ENCODE data around the gene SORT1.
"Not testable (repeated sequence)": the region's sequence is repeated elsewhere in the genome, so short reads cannot be mapped to it uniquely, and the experiment has no call there.

SORT1 gene

GRCh38 chr1:109379422-109379821 is 18.3 kb downstream of the SORT1 start:
- no peak for DNase-seq

DNA sequence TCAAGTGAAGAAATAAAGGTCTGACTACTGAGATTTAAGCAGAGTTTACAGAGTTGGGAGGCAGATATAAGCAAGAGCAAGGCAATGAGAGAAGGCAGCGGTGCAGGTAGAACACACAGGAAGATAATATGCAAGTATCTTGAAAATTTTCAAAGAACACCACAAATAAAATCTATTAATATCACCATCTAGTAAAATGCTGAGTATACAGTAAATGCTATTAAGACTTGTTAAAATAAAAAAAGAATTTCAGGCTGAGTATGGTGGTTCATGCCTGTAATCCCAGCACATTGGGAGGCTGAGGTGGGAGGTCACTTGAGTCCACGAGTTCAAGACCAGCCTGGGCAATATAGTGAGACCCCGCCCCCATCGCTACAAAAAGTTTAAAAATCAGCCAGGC is 20.0 kb downstream of the SORT1 start:
- no peak for DNase-seq

- DNase-seq = not testable (repeated sequence)
Measured at GRCh38 chr1:109373696-109374095, 24.0 kb downstream of the SORT1 start.

GRCh38 chr1:109373126-109373525 is 24.6 kb downstream of the SORT1 start:
- no peak for DNase-seq

- no peak for DNase-seq
Measured at GRCh38 chr1:109372281-109372680, 25.4 kb downstream of the SORT1 start.

DNA sequence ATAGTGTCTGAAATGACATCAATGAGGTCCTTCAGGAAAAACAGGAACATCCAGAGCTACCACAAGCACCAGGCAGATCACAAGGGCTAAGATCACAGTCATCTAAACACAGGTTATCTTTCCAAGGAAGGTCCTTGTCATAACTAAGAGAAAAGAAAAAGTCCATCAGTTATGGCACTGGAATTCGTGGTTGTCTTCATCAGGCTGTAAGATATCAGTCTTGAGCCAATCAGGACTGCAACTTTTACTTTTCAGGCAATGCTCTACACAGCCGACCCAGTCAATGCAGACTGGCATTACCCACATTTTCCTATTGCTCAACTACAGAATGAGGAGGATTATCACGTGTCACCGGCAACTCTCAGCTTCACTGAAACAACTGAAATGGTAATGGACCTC is 26.4 kb downstream of the SORT1 start:
- DNase-seq = no peak

DNA sequence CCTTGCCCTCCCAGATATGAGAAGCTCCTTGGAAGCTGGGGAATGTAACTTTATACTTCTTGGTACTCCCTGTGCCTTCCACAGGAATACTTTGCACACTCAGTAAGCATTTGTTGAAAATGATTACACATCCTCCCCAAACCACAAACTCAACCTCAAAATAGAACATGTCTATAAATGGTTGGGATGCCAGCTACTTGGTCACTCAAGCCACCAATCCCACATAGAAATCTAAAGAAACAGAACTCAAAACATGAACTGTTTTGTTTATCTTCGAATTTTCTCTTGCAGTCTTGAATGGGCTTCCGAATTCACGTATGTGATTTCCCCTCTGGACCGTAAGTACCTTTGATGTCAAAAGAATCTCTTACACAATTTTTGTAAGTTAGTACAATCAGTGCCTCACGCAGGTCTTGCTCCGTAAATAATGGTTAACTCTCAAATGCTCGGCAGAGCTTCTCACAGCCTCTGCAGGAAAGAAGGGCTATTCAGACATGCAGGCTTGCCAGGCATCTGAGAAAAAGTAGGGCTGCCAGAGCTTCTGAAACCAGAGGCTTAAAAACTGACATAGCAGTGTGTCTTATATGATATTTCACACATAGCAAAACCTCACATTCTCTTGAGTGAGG is 26.9 kb downstream of the SORT1 start:
- no peak for DNase-seq

- DNase-seq = no peak
Measured at GRCh38 chr1:109369167-109369746, 28.5 kb downstream of the SORT1 start.

GRCh38 chr1:109368464-109368863 is 29.3 kb downstream of the SORT1 start:
- DNase-seq = no peak

GRCh38 chr1:109367626-109368025 is 30.1 kb downstream of the SORT1 start:
- DNase-seq = no peak

GRCh38 chr1:109365642-109366204 is 32.0 kb downstream of the SORT1 start:
- no peak for DNase-seq

GRCh38 chr1:109361649-109362048 is 36.1 kb downstream of the SORT1 start:
- no peak for DNase-seq

GRCh38 chr1:109361069-109361468 is 36.6 kb downstream of the SORT1 start:
- DNase-seq = no peak

DNA sequence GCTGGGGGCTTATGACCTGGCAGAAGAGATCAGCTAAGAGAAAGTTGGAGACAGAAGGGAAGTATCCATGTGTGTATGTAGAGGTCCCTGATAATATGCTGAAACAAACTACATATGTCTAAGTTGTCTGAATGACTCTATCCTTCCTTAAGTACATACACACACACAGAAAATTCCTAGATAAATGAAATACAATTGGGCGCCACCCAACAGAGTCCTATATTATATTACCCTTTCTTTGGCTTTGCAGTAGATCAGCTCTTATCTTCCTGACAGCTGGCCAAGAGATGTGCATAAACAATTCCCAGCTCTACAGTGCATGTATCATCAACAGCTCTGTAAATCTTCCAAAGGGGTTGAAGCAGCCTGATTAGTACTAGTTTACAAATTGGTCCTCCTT is 40.1 kb downstream of the SORT1 start:
- no peak for DNase-seq

DNA sequence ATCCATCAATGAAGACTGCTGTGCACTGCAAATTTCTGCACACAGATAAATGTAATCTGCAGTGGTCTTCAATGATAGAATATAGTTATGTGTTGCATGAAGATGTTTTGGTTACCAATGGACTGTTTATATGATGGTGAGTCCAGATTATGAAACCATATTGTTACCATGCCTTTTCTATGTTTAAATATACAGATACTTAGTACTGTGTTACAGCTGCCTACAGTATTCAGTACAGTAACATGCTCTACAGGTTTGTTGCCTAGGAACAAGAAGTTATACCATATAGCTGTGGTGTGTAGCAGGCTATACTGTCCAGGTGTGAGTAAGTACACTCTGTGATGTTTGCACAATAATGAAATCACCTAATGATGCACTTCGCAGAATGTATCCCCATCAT is 40.8 kb downstream of the SORT1 start:
- DNase-seq = no peak

GRCh38 chr1:109356505-109356904 is 41.2 kb downstream of the SORT1 start:
- no peak for DNase-seq

- no peak for DNase-seq
Measured at GRCh38 chr1:109354929-109355328, 42.8 kb downstream of the SORT1 start.

GRCh38 chr1:109351457-109351856 is 46.3 kb downstream of the SORT1 start:
- DNase-seq = no peak

- no peak for DNase-seq
Measured at GRCh38 chr1:109350655-109351054, 47.1 kb downstream of the SORT1 start.

- DNase-seq = no peak
Measured at GRCh38 chr1:109350182-109350581, 47.5 kb downstream of the SORT1 start.

- no peak for DNase-seq
Measured at GRCh38 chr1:109347511-109347910, 50.2 kb downstream of the SORT1 start.

GRCh38 chr1:109341944-109342930 is 55.5 kb downstream of the SORT1 start:
- DNase-seq = no peak

DNA sequence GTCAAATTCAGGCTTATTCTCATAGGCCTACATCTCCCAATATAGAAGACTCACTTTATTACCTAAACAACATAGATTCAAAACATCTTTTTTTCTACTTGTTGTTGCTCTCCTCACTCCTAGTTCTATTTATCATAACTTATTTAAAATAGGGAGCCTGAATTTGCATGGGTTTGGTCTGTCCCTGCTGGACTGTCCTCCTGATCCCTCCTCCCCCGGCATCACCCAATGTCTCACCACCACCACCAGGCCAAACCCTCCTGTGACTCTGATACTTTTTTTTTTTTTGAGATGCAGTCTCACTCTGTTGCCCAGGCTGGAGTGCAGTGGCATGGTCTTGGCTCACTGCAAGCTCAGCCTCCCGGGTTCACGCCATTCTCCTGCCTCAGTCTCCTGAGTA is 59.1 kb downstream of the SORT1 start:
- no peak for DNase-seq

DNA sequence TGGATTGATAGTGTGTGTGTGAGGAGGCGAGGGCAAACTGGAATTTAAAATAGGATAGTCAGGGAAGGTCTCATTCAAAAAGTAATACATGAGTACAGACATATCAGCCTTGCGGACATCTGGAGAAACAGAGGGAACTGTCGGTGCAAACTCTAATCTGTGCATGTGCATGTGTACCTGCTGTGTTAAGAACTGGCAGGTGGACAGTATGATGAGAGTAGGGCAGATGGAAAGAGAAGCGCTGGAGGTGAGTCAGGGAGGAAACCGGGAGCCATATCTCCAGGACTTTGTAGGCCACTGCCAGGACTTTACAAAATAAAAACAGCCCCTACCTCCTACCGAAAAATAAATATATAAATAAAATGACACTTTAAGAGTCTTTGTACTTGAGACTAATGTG is 59.6 kb downstream of the SORT1 start:
- DNase-seq = no peak
